GM06990 (cell line): Measurements from ENCODE around the gene CARMIL1.

ENCODE experiments used
- DNase-seq: peaks from one replicate; pipeline ENCODE4 v3.0.0-alpha.2; 2011; ENCODE audit not compliant: insufficient read length; ENCODE audit errors: extremely low read depth
- H3K27me3 ChIP-seq: replicated peaks from 2 replicates; pipeline ENCODE4 v1.6.0; 2011; ENCODE audit warnings: low read length; ENCODE audit not compliant: control insufficient read depth, insufficient read depth
- H3K36me3 ChIP-seq: 2 replicates; pipeline ENCODE4 v1.5.1; 2011; ENCODE audit warnings: low read length; ENCODE audit not compliant: control insufficient read depth, insufficient read depth
- H3K4me3 ChIP-seq: replicated peaks from 2 replicates; pipeline ENCODE4 v1.5.1; 2011; ENCODE audit warnings: low read depth, mild to moderate bottlenecking, control low read depth, low read length
- CTCF ChIP-seq: IDR thresholded peaks from 2 replicates; pipeline ENCODE4 v1.5.1; 2011; ENCODE audit warnings: low read length, control low read depth, mild to moderate bottlenecking, inconsistent platforms; ENCODE audit not compliant: insufficient read depth, poor library complexity, severe bottlenecking

CARMIL1 gene

GRCh38 chr6:25337431-25337830, 58.3 kb downstream of the CARMIL1 start:
- Histone ChIP-seq H3K36me3 (no peaks in the 10 kb centered on the region), H3K27me3 (no peaks in the 10 kb centered on the region), H3K4me3 (no peak overlapping the region)
- no peak for TF ChIP-seq CTCF
- no peak for DNase-seq

- no peak for DNase-seq
- Histone ChIP-seq H3K27me3 (no peaks in the 10 kb centered on the region; the same call in 1 of the 2 replicates), H3K36me3 (no peaks in the 10 kb centered on the region), H3K4me3 (no peak overlapping the region)
- no peak for TF ChIP-seq CTCF
These were observed 61.4 kb downstream of the CARMIL1 start for GRCh38 chr6:25340431-25341202.

- DNase-seq, result no peak
- H3K36me3 ChIP-seq, result no peaks in the 10 kb centered on the region
- no peak overlapping the region for H3K4me3 ChIP-seq
- H3K27me3 ChIP-seq, result no peaks in the 10 kb centered on the region; the same call in 1 of the 2 replicates
- TF ChIP-seq CTCF, result no peak
These were observed 62.0 kb downstream of the CARMIL1 start for GRCh38 chr6:25341203-25341552.

- no peak overlapping the region for H3K4me3 ChIP-seq
- no peak for TF ChIP-seq CTCF
- DNase-seq, result no peak
These were observed 62.9 kb downstream of the CARMIL1 start for GRCh38 chr6:25341923-25342619.

GRCh38 chr6:25342802-25343201, 63.6 kb downstream of the CARMIL1 start:
- H3K4me3 ChIP-seq, result no peak overlapping the region
- no peak for DNase-seq

More at GRCh38 chr6:25341923-25342619, 62.9 kb downstream of the CARMIL1 start:
- H3K36me3 ChIP-seq, result no peaks in the 10 kb centered on the region
- no peaks in the 10 kb centered on the region; the same call in 1 of the 2 replicates for H3K27me3 ChIP-seq

More at GRCh38 chr6:25342802-25343201, 63.6 kb downstream of the CARMIL1 start:
- no peaks in the 10 kb centered on the region; the same call in 1 of the 2 replicates for H3K27me3 ChIP-seq
- no peaks in the 10 kb centered on the region for H3K36me3 ChIP-seq
- TF ChIP-seq CTCF, result no peak
